Activated CD8-positive, alpha-beta memory T cell treated with anti-CD3 and anti-CD28 coated beads for 24 hours (primary cell): ENCODE data around the gene NUTM2B.
A peak's percentile ranks its signal among the peaks of the same experiment; 100 is the strongest.
"Not testable (repeated sequence)": the region's sequence is repeated elsewhere in the genome, so short reads cannot be mapped to it uniquely, and the experiment has no call there.

Source experiments
- DNase-seq: peaks from one replicate; pipeline ENCODE4 v3.0.0-alpha.2; 2020

The NUTM2B gene, protein sequence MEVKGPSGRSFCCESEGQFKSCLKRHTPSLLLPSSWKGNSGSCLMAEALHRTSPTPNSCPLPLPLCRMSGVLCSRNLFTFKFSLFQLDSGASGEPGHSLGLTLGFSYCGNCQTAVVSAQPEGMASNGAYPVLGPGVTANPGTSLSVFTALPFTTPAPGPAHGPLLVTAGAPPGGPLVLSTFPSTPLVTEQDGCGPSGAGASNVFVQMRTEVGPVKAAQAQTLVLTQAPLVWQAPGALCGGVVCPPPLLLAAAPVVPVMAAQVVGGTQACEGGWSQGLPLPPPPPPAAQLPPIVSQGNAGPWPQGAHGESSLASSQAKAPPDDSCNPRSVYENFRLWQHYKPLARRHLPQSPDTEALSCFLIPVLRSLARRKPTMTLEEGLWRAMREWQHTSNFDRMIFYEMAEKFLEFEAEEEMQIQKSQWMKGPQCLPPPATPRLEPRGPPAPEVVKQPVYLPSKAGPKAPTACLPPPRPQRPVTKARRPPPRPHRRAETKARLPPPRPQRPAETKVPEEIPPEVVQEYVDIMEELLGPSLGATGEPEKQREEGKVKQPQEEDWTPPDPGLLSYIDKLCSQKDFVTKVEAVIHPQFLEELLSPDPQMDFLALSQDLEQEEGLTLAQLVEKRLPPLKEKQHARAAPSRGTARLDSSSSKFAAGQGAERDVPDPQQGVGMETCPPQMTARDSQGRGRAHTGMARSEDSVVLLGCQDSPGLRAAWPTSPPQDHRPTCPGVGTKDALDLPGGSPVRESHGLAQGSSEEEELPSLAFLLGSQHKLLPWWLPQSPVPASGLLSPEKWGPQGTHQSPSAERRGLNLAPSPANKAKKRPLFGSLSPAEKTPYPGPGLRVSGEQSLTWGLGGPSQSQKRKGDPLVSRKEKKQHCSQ

DNA sequence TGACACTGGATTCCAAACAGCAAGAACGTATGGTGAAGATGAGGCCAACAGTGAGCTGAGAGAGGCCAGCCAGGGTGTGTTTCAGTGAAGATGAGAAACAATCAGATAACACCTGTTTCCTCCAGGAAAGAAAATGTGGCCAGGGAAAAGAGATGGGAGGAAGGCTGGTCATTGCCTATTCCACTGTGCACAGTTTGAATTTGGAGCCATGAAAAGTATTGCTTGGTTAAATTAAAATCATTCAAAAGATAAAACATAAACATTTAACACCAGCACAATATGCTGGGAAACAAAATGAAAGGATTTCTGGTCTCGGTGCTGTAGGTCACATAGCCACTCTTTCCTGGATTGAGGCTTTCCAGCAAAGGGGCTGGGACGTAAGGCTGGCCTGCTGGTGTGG, at the start of gene NUTM2B:
NUTM2B (plus strand) TSS at position 301 of the 400 bp plus-strand sequence. CDS start 383 bp downstream, outside the sequence.
- DNase-seq = not testable (repeated sequence)

DNA sequence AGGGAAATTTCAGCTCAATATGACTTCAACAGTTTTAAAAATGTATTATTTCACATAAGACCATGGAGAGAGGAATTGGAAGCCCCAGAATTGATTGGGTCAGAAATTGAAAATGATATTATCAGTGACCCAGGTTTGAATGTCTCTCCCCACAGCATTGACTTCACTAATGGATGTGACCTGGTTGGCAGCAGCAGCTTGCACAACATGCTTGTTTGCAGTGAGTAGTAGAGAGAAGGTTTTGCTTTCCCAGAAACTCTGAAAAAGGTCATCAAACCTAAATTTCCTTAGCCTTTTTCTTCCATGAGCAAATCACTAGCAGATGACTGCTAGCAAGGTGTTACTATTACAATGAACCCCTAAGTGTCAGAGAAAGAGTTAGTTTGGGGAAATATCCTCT, 39.7 kb upstream of the NUTM2B start:
- not testable (repeated sequence) for DNase-seq

DNA sequence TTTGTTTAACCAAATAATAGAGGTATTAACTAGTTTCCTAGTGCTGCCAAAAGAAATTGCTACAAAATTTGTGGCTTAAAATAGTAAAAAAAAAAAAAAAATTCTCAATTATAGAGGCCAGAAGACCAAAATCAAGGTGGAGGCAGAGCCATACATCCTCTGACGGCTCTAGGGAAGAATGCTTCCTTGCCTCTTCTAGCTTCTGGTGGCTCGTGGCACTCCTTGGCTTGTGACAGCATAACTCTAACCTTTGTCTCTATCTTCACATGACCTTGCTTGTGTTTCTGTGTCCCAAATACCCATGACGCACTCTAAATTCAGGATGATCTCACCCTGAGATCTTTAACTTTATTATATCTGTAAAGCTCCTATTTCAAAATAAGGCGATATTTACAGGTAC, 38.3 kb upstream of the NUTM2B start:
- DNase-seq = not testable (repeated sequence)

DNA sequence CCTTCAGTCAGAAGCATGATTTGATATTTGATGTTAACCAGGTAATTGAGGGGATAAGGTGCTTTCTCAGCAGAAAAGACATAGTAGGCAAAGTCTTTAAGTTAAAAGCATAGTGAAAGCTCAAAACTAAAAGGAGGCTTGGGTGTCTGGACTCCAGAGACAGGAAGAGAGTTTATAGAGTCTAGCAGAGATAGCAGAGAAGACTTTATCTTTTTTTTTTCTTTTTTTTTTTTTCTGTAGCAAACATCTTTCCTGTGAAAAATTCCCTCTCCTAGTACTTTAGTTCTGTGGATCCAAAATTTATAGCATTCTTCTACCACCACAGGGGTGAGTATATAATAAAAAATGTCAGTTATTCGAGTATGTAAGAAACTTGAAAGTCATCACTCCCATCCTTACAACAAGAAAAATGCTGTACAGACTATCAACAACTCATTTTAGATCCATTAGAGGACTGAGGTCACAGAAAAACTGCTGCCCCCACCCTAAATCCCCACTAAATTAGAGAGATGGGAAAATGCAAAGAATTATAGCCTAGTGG, 33.7 kb upstream of the NUTM2B start:
- DNase-seq = not testable (repeated sequence)

DNA sequence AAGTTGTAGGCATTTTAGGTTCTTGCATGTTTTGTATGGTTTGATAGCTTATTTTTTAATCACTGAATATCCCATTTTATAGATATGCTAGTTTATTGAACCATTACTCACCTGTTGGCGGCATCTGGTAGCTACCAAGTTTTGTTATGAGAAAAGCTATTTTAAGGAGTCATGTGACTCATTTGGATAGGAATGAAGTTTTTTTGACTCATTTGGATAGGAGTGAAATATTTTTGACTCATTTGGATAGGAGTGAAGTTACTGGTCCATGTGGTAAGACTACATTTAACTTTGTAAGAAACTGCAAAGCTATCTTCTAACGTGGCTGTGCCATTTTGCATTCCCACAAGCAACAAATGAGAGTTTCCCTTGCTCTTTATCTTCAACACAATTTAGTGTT, 28.1 kb upstream of the NUTM2B start:
- DNase-seq = not testable (repeated sequence)

DNA sequence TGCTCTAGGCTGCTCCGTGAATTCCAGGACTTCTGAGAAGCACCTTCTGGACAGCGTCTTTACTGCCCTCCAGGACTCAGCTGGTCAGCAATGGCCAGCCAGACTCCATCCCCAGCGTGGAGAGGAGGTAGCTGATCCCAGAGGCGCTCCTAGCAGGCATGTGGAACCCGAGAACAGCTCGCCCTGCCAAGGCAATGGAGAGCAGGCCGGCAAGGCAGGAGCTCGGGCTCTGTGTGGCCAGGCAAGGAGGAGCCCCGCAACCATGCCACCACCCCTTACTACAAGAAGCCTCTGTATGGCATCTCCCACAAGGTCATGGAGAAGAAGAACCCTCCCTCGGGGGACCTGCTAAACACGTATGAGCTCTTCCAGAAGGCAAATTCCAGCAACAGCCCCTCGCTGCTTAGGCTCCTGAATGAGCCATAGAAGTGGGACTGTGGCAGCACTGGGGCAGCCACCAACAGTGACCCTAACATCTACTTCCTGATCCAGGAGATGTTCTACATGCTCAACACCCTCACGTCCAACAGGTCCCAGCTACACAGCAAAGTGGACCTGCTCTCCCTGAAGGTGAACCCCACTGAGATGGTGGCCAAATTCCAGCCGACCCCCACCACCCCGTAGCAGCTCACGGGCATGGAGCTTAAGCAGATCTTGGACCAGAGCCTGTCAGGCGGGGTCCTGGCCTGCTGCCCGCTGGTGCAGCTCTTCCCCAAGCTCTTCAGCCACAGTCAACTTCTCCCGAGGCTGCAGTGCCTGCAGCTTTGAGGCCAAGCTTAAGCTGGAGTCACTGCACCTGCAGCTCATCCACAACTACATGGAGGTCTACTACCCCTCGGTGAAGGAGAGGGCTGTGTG, 19.8 kb upstream of the NUTM2B start:
- DNase-seq = not testable (repeated sequence)

DNA sequence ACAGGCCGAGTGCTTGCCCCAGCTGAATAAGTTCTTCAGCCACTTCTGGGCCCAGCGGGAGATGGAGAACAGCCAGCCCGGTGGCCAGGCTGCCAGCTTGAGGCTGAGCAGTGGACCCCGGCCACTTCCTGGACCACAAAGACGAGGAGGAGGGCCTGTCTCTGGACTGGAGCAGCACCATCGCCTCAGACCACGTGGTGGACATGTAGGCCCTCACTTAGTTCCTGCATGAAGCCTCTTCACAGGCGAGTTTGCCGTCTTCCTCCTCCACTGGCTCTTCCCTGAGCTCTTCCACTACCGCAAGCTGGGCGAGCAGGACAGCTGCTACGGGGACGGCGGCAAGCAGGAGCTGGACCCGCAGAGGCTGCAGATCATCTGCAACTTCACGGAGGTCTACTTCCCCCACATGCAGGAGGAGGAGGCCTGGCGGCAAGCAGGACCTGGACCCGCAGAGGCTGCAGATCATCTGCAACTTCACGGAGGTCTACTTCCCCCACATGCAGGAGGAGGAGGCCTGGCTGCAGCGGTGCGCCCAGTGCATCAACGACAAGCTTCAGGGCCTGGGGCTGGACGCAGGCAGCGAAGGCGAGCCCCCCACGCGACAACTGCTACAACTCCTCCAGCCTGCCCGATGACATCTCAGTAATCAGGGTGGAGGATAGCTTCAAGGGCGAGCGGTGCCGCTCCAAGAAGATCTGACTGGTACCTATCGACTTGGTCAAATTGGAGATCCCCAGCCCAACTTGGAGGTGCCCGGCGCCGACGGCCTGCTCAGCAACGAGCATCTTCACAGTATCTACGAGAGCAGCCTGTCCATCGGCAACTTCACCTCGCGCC, 18.9 kb upstream of the NUTM2B start:
- not testable (repeated sequence) for DNase-seq

DNA sequence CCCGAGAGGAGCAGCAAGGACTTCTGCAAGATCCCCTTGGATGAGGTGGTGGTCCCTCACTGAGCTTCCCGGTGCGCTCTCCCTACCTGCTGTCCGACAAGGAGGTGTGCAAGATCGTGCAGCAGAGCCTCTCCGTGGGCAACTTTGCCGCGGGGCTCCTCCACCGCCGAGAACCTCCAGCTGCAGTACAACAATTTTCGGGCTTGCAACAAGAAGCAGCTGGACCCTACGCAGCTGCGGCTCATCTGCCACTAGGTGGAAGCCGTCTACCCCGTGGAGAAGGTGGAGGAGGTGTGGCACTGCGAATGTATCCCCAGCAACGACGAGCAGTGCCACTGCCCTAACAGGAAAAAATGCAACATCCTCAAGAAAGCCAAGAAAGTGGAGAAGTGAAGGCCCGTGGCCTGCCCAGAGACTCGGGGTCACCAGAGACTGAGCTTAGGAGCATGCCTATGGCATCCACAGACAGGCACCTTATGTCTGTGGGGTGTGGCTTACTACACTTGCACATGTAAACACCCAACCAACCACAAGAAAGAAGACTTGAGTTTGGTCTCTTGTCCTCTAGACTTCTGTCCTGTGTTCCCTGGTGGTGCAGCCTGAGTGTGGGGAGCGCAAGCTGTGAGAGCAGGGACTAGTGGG, 17.9 kb upstream of the NUTM2B start:
- DNase-seq = peak; percentile 74

DNA sequence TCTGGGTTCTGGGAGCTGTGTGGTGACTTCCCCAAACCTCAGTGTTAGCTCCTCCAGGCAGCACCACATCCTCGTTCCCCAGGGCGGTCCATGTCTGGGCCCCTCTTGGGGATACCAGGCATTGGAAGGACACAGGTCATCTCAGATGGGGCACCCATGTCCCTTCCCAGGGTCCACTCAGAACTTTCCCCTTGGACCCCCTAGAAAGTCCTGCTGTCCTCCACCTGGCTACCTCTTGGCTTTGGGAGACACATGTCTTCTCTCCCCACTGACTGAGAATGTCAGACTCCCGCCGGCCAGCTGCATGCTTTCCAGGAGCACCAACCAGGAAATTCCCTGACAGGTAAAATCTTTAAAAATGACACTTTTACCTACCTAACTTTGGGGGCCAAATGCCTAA, 16.4 kb upstream of the NUTM2B start:
- not testable (repeated sequence) for DNase-seq

DNA sequence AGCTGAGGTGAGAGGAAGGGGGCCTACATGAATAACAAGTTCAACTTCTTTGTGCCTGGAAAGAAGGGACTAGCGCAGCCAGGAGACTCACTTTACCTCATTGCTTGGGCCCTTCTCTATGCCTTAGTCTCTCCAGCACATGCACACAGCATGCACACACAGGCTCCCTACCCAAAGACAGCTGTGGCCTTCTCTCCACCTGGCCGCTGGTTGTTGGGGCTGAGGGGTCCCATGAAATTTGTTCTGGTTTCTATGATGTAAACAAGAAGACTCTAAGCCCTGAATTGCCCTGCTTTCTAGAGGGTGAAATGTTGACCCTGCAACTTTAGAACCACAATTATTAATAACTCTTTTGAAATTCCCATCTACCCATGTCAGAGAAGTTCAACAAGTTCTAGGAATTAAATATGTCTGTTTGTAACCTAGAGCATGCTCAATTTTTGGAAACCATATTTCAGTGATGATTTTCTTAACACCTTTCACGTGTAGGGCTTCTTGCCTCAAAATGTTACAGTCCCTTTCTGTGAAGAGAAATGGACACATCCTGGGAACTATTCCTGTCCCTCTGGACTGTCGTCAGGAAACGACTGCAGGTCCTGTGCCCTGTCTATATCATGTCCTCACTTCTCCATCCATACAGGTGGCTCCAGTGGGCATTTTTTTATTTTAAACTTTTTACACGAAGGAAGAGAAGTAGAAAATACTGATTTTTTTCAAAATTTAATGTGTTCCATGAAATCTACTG, 15.4 kb upstream of the NUTM2B start:
- DNase-seq = not testable (repeated sequence)

DNA sequence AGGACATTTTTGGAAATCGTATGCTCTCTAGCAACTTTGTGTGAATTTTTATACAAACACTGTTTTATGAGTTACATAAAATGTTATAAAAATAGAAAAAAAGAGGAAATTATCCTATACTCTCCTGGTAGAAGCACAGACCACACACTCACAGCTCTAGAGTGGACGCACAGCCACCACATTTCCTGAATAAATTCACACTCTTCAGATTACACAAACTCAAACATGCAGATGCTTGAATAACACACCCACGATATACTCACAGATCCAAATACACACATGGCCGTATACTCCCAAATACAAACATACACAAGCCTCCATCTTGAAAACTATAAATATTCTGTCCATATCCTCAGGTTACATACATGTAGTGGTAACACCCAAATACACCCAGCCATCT, 14.2 kb upstream of the NUTM2B start:
- DNase-seq = not testable (repeated sequence)

DNA sequence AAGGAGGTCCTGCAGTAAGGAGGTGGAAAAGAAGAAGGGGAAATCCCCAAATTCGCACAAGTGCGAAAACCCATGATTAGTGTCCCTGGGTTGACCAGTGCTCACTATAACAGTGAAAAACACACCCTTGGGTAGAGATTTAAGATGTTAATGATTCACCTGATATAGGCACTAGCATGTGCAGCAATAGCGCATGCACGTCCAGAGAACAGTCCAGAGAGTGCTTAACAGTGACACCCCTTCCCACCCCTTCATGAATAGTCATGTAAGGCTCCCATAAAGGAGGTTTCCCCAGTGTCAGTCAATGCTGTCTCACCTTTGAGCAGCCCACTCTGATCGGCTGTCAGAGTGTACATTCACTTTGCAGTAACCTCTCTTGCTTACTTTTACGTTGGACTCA, 6.4 kb upstream of the NUTM2B start:
- DNase-seq = not testable (repeated sequence)

DNA sequence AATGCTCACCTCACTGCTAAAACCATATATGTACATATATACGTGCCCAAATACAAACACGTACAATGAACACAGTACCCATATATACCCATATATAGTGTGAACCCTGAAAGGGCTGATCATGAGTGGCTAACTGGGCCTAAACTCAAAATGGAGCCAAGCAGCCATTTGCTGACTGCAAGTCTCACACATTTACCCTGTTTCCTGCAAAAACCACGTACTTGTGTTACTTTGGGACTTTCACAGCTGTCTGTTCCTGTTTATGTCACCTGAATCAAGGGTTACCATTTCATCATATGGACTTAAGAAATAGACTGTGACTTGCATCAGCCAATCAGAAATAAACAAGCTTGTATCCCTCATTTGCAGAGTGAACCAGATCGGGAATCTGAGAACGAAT, 5.9 kb upstream of the NUTM2B start:
- DNase-seq = not testable (repeated sequence)

DNA sequence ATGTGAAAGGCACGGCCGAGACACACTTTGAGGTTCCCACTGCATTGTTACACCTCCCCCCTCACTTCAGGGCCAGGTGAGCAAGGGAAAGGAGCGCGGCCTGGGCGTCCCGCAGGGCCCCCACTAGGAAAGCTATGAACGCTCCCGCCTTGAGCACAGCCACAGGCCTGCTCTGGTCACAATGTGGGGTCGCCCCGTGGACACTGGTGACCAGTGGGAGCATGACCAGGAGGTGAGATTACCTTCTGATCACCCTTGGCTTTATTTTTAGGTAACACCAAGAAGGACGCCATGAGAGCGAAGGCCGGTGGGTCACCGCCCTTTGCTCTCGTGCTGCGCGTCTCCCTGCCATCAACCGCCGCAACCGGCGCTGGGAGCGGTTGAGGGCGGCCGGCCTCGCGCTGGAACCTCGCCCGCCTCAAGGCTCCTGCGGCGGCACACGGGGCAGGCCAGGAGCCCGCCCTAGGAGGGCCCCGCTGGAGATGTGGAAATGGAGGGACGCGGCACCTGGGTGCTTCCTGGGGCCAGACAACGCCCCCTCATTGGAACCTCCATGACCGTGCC, 2.6 kb upstream of the NUTM2B start:
- DNase-seq = not testable (repeated sequence)

DNA sequence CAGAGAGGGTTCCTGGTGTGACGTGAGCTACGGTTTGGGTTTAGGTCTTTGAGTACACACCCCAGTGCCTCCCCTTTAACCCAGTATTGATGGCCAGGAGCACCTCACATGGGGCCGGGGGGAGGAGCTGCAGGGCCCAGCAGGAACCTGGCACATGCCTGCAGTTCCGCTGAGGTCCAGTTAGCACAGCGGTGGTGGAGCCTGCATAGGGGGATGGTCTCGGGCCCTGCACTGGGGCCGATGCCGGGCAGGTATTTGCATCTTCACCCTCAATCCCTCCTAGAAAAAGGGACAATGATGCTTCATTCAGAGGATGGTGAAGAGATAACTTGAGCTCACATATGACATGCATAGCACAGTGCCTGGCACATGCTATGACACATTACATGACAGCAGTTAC, 4.0 kb downstream of the NUTM2B start:
- not testable (repeated sequence) for DNase-seq

DNA sequence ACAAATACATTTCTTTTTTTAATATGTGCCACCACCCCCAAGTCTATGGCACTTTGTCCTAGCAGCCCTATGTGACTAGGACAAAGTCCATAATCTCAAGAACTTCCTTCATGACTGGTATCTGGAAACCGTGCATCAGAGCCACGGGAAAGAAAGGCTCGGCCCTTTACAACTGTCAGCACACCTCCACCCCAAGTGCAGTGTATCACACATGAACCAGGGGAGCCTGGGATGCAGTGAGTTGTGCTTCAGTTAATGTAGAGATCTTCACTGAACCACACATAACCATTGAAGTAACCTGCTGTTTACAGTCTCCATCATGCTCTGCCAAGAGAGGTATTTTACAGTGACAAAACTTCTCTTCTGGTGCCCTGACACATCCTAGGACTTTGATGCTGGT, 11.9 kb downstream of the NUTM2B start:
- not testable (repeated sequence) for DNase-seq

DNA sequence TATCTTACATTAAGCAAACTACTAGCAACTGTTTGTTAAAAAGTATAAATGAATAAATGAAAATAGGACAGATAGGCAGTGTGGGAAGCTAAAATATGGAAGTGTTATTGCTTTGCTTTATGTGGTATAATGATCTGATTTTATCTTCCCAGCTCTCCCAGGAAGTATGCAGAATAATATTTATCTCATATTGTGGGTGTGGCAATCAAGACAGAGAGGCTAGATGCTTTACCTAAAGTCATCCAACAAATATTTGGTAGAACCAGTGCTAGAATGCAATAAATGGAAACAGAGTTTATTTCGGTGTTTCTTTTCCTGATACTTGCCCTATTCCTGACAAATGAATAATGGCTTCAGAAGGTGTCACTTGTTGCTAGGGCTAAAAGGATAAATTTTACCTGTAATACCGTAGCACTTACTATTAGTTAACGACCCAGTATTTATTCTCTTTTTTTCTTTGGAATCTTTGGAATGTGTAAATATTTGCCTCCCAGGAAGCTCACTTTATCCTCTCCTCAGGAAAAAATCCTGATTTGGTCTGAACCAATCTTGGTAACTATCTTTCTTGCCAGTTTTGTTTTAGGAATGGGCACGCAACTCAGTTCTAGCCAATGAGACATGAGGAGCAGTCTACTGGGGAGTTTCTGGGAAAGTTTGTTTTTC, 14.0 kb downstream of the NUTM2B start:
- not testable (repeated sequence) for DNase-seq

DNA sequence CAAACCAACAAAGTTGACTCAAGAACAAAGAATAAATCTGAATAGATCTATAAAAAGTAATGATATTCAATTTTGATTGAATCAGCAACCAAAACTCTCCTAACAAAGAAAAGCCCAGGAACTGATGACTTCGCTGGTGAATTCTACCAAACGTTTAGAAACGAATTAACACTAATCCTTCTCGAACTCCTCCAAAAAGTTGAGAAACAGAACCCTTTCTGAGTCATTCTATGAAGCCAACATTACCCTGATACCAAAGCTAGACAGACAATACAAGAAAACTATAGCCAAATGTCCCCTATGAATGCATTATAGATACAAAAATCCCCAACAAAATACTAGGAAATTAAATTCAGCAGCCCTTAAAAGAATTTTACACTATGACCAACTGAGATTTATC, 17.0 kb downstream of the NUTM2B start:
- DNase-seq = not testable (repeated sequence)

DNA sequence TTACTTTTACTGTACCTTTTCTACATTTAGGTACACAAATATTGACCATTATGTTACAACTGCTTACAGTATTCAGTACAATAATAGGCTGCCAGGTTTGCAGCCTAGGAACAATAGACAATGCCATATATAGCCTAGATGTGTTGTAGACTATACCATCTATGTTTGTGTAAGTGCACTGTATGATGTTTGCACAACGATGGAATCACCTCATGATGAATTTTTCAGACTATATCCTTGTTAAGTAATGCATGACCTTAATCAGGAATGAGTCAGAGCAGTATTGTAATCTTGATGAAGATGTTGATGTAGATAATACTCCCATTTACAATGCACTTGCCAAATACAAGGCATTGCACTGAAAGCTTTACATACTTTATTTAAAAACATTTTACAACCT, 23.6 kb downstream of the NUTM2B start:
- DNase-seq = not testable (repeated sequence)
